BE2C (cell line): ENCODE data around the gene DEPDC1.
A peak's percentile ranks its signal among the peaks of the same experiment; 100 is the strongest.
"Not testable (repeated sequence)": the region's sequence is repeated elsewhere in the genome, so short reads cannot be mapped to it uniquely, and the experiment has no call there.

ENCODE experiments used
- DNase-seq: peaks from one replicate; pipeline ENCODE4 v3.0.0-alpha.2; 2020
- H3K27me3 ChIP-seq: fragments of 250-450 bp; sonication (Bioruptor Pico); 2 replicates; pipeline ENCODE4 v1.5.1; 2020; ENCODE audit warnings: mild to moderate bottlenecking
- H3K36me3 ChIP-seq: fragments of 250-450 bp; sonication (Bioruptor Pico); 2 replicates; pipeline ENCODE4 v1.5.1; 2020; ENCODE audit warnings: mild to moderate bottlenecking
- H3K4me1 ChIP-seq: fragments of 250-450 bp; sonication (Bioruptor Pico); 2 replicates; pipeline ENCODE4 v1.5.1; 2020
- H3K4me3 ChIP-seq: 2 replicates; pipeline ENCODE4 v1.5.1; 2011; ENCODE audit warnings: low read depth, low read length
- H3K9me3 ChIP-seq: fragments of 250-450 bp; sonication (Bioruptor Pico); 2 replicates; pipeline ENCODE4 v1.5.1; 2020
- CTCF ChIP-seq: IDR thresholded peaks from 2 replicates; pipeline ENCODE4 v1.5.1; 2012; ENCODE audit warnings: mild to moderate bottlenecking, low read depth, low read length

DEPDC1 gene

GRCh38 chr1:68495968-68496679 lies 758 bp downstream of the DEPDC1 start:
- TF ChIP-seq CTCF: no peak
- H3K4me3 ChIP-seq: peak overlapping the region; percentile 86
- DNase-seq: no peak
- H3K36me3 ChIP-seq: no peaks in the 10 kb centered on the region
- H3K27me3 ChIP-seq: no peaks in the 10 kb centered on the region
- H3K4me1 ChIP-seq: no peaks in the 10 kb centered on the region
- H3K9me3 ChIP-seq: no peaks in the 10 kb centered on the region

- Histone ChIP-seq H3K4me3 (peak overlapping the region; percentile 86), H3K4me1 (no peaks in the 10 kb centered on the region), H3K27me3 (no peaks in the 10 kb centered on the region), H3K36me3 (no peaks in the 10 kb centered on the region), H3K9me3 (no peaks in the 10 kb centered on the region)
- no peak for DNase-seq
- TF ChIP-seq CTCF: no peak
These were observed 1.4 kb downstream of the DEPDC1 start for GRCh38 chr1:68495532-68495931.

- peaks cover 4% of the 10 kb centered on the region for H3K36me3 ChIP-seq
- H3K27me3 ChIP-seq: no peaks in the 10 kb centered on the region
- no peak for TF ChIP-seq CTCF
- H3K9me3 ChIP-seq: no peaks in the 10 kb centered on the region
- no peak for DNase-seq
- H3K4me1 ChIP-seq: no peaks in the 10 kb centered on the region
- no peak overlapping the region for H3K4me3 ChIP-seq
These were observed 3.7 kb downstream of the DEPDC1 start for GRCh38 chr1:68493193-68493592.

- not testable (repeated sequence) for H3K36me3 ChIP-seq, H3K4me3 ChIP-seq, DNase-seq
These were observed 4.6 kb downstream of the DEPDC1 start for GRCh38 chr1:68492255-68492654.

GRCh38 chr1:68490046-68490651 lies 6.7 kb downstream of the DEPDC1 start:
- no peaks in the 10 kb centered on the region for H3K27me3 ChIP-seq
- H3K9me3 ChIP-seq: no peaks in the 10 kb centered on the region
- DNase-seq: no peak
- H3K36me3 ChIP-seq: peaks cover 4% of the 10 kb centered on the region
- H3K4me1 ChIP-seq: no peaks in the 10 kb centered on the region
- no peak for TF ChIP-seq CTCF
- H3K4me3 ChIP-seq: no peak overlapping the region

More at GRCh38 chr1:68492255-68492654, 4.6 kb downstream of the DEPDC1 start:
- not testable (repeated sequence) for H3K9me3 ChIP-seq, H3K27me3 ChIP-seq, H3K4me1 ChIP-seq

GRCh38 chr1:68485431-68486022 lies 11.4 kb downstream of the DEPDC1 start:
- no peaks in the 10 kb centered on the region for H3K27me3 ChIP-seq
- TF ChIP-seq CTCF: no peak
- no peak overlapping the region for H3K4me3 ChIP-seq
- DNase-seq: no peak
- H3K4me1 ChIP-seq: no peaks in the 10 kb centered on the region
- peaks cover 10% of the 10 kb centered on the region for H3K36me3 ChIP-seq
- H3K9me3 ChIP-seq: no peaks in the 10 kb centered on the region
